Measurements from ENCODE around the gene RPEL1. TPM values are rescaled to one million over a fixed set of nuclear protein-coding genes. Genes with fewer than 3 reads are reported as not detected.

Gene RPEL1
- total and polyA plus RNA-seq, 4 donors: not detected

GRCh38 chr10:103202319-103202718 is 43.4 kb upstream of the RPEL1 start:
- no peaks in the 10 kb centered on the region for H3K27me3 ChIP-seq (ENCODE audit: control insufficient read depth in 4 of 4, insufficient read depth in 4 of 4, low read length in 3 of 4)
- H3K9me3 ChIP-seq (ENCODE audit: control insufficient read depth in 4 of 4, low read length in 3 of 4): no peaks in the 10 kb centered on the region
- TF ChIP-seq, protein P1, sequence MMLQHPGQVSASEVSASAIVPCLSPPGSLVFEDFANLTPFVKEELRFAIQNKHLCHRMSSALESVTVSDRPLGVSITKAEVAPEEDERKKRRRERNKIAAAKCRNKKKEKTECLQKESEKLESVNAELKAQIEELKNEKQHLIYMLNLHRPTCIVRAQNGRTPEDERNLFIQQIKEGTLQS (IDR thresholded peaks at IDR 0.05): no peak
- TF ChIP-seq GABPA (IDR thresholded peaks at IDR 0.05 in 1 of 2, conservative IDR thresholded peaks at IDR 0.05 in 1 of 2): no peak
- TF ChIP-seq FOXA1 (IDR thresholded peaks at IDR 0.05): no peak
- TF ChIP-seq SP1 (IDR thresholded peaks at IDR 0.05): no peak
- no peak for TF ChIP-seq FOXA2 (IDR thresholded peaks at IDR 0.05)
- TF ChIP-seq, protein P2, sequence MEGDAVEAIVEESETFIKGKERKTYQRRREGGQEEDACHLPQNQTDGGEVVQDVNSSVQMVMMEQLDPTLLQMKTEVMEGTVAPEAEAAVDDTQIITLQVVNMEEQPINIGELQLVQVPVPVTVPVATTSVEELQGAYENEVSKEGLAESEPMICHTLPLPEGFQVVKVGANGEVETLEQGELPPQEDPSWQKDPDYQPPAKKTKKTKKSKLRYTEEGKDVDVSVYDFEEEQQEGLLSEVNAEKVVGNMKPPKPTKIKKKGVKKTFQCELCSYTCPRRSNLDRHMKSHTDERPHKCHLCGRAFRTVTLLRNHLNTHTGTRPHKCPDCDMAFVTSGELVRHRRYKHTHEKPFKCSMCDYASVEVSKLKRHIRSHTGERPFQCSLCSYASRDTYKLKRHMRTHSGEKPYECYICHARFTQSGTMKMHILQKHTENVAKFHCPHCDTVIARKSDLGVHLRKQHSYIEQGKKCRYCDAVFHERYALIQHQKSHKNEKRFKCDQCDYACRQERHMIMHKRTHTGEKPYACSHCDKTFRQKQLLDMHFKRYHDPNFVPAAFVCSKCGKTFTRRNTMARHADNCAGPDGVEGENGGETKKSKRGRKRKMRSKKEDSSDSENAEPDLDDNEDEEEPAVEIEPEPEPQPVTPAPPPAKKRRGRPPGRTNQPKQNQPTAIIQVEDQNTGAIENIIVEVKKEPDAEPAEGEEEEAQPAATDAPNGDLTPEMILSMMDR (IDR thresholded peaks at IDR 0.05; ENCODE audit: low read depth, low read length, missing input control): no peak
- TF ChIP-seq MAX (IDR thresholded peaks at IDR 0.05): no peak
- TF ChIP-seq, protein P3, sequence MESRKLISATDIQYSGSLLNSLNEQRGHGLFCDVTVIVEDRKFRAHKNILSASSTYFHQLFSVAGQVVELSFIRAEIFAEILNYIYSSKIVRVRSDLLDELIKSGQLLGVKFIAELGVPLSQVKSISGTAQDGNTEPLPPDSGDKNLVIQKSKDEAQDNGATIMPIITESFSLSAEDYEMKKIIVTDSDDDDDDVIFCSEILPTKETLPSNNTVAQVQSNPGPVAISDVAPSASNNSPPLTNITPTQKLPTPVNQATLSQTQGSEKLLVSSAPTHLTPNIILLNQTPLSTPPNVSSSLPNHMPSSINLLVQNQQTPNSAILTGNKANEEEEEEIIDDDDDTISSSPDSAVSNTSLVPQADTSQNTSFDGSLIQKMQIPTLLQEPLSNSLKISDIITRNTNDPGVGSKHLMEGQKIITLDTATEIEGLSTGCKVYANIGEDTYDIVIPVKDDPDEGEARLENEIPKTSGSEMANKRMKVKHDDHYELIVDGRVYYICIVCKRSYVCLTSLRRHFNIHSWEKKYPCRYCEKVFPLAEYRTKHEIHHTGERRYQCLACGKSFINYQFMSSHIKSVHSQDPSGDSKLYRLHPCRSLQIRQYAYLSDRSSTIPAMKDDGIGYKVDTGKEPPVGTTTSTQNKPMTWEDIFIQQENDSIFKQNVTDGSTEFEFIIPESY (IDR thresholded peaks at IDR 0.05): no peak
- H3K4me1 ChIP-seq (ENCODE audit: control insufficient read depth in 4 of 4, insufficient read depth in 4 of 4, low read length in 3 of 4): peaks cover 1 to 7% (median 5%) of the 10 kb centered on the region in 4 donors
- 73% methylated on average over 7 of the region's 7 CpGs for WGBS
- no peak for DNase-seq (ENCODE audit: low spot score)
- no peaks in the 10 kb centered on the region for H3K36me3 ChIP-seq (ENCODE audit: control insufficient read depth in 4 of 4, insufficient read depth in 3 of 4, low read depth in 1 of 4, low read length in 3 of 4)
- no peak overlapping the region for H3K27ac ChIP-seq (ENCODE audit: low read depth in 1 of 2, low read length in 2 of 2)
- no peak overlapping the region for H3K4me3 ChIP-seq (ENCODE audit: low read depth in 1 of 3, low read length in 3 of 3)
- no peak overlapping the region for H3K9ac ChIP-seq (ENCODE audit: low read depth in 1 of 2, low read length in 2 of 2)

- no peak for DNase-seq (ENCODE audit: low spot score)
- no peaks in the 10 kb centered on the region for H3K27me3 ChIP-seq (ENCODE audit: control insufficient read depth in 4 of 4, insufficient read depth in 4 of 4, low read length in 3 of 4)
- no peak overlapping the region for H3K9ac ChIP-seq (ENCODE audit: low read depth in 1 of 2, low read length in 2 of 2)
- WGBS: 96% methylated on average over 3 of the region's 3 CpGs
- H3K36me3 ChIP-seq (ENCODE audit: control insufficient read depth in 4 of 4, insufficient read depth in 3 of 4, low read depth in 1 of 4, low read length in 3 of 4): no peaks in the 10 kb centered on the region
- H3K4me1 ChIP-seq (ENCODE audit: control insufficient read depth in 4 of 4, insufficient read depth in 4 of 4, low read length in 3 of 4): peaks cover 1 to 7% (median 3%) of the 10 kb centered on the region in 4 donors
- H3K27ac ChIP-seq (ENCODE audit: low read depth in 1 of 2, low read length in 2 of 2): no peak overlapping the region
- H3K4me3 ChIP-seq (ENCODE audit: low read depth in 1 of 3, low read length in 3 of 3): no peak overlapping the region
- TF ChIP-seq FOXA1 (IDR thresholded peaks at IDR 0.05) (no peak), TAF1 (conservative IDR thresholded peaks at IDR 0.05) (no peak), RXRA (IDR thresholded peaks at IDR 0.05) (no peak), YY1 (IDR thresholded peaks at IDR 0.05) (no peak), SP1 (IDR thresholded peaks at IDR 0.05) (no peak), RAD21 (IDR thresholded peaks at IDR 0.05) (no peak), HNF4A (conservative IDR thresholded peaks at IDR 0.05) (no peak), FOXA2 (IDR thresholded peaks at IDR 0.05) (no peak), MAX (IDR thresholded peaks at IDR 0.05) (no peak), HNF4G (IDR thresholded peaks at IDR 0.05) (no peak), NR2F2 (IDR thresholded peaks at IDR 0.05) (no peak), GABPA (IDR thresholded peaks at IDR 0.05 in 1 of 2, conservative IDR thresholded peaks at IDR 0.05 in 1 of 2) (no peak), EGR1 (IDR thresholded peaks at IDR 0.05; ENCODE audit: low read depth in 2 of 2) (no peak), REST (IDR thresholded peaks at IDR 0.05) (no peak), JUND (IDR thresholded peaks at IDR 0.05) (no peak)
- TF ChIP-seq, protein P3 (IDR thresholded peaks at IDR 0.05): no peak
- TF ChIP-seq, protein P2 (IDR thresholded peaks at IDR 0.05; ENCODE audit: low read depth, low read length, missing input control): no peak
- H3K9me3 ChIP-seq (ENCODE audit: control insufficient read depth in 4 of 4, low read length in 3 of 4): no peaks in the 10 kb centered on the region
Measured at GRCh38 chr10:103203466-103203865, 42.2 kb upstream of the RPEL1 start.
